ENCODE data around the gene IPO11. TPM values are rescaled to one million over a fixed set of nuclear protein-coding genes. Genes with fewer than 3 reads are reported as not detected.
"Not testable (repeated sequence)": the region's sequence is repeated elsewhere in the genome, so short reads cannot be mapped to it uniquely, and the experiment has no call there.

The IPO11 gene
- total RNA-seq, 1 donor from 2014 or later = 66.9 TPM

GRCh38 chr5:62621280-62621679, 208.7 kb downstream of the IPO11 start:
- no peak overlapping the region for H3K27ac ChIP-seq
- Mint-ChIP-seq H3K27me3 (ENCODE audit: insufficient read depth, low read depth) (peaks cover 3% of the 10 kb centered on the region), H3K4me1 (peaks cover 11% of the 10 kb centered on the region), H3K36me3 (peaks cover 5% of the 10 kb centered on the region), H3K27ac (no peak overlapping the region), H3K9me3 (no peaks in the 10 kb centered on the region), H3K4me3 (no peak overlapping the region)
- peak overlapping the region; percentile 17 for H3K4me2 ChIP-seq
- no peaks in the 10 kb centered on the region for H3K36me3 ChIP-seq
- H3F3A ChIP-seq (ENCODE audit: low read depth) = peaks cover 9% of the 10 kb centered on the region
- no peak overlapping the region for H3K4me3 ChIP-seq
- H4K20me1 ChIP-seq (ENCODE audit: low read depth) = no peaks in the 10 kb centered on the region
- peak; percentile 81 for DNase-seq (ENCODE audit: low spot score)
- no peaks in the 10 kb centered on the region for H3K79me2 ChIP-seq (ENCODE audit: low read depth)
- H3K9ac ChIP-seq = no peak overlapping the region
- no peak for TF ChIP-seq EZH2 (IDR thresholded peaks at IDR 0.05)
- peaks cover 12% of the 10 kb centered on the region for H3K4me1 ChIP-seq
- H3K27me3 ChIP-seq = no peaks in the 10 kb centered on the region
- H2AFZ ChIP-seq (replicated peaks) = no peak overlapping the region
- H3K9me3 ChIP-seq (ENCODE audit: low read depth) = no peaks in the 10 kb centered on the region

- Histone ChIP-seq H3F3A (ENCODE audit: low read depth) (peaks cover 14% of the 10 kb centered on the region), H3K4me1 (peaks cover 21% of the 10 kb centered on the region), H3K27me3 (no peaks in the 10 kb centered on the region), H3K27ac (no peak overlapping the region), H4K20me1 (ENCODE audit: low read depth) (no peaks in the 10 kb centered on the region), H3K4me3 (no peak overlapping the region), H2AFZ (replicated peaks) (no peak overlapping the region), H3K4me2 (no peak overlapping the region), H3K79me2 (ENCODE audit: low read depth) (no peaks in the 10 kb centered on the region), H3K9ac (no peak overlapping the region), H3K9me3 (ENCODE audit: low read depth) (no peaks in the 10 kb centered on the region), H3K36me3 (no peaks in the 10 kb centered on the region)
- Mint-ChIP-seq H3K9me3 (no peaks in the 10 kb centered on the region), H3K27ac (no peak overlapping the region), H3K27me3 (ENCODE audit: insufficient read depth, low read depth) (peaks cover 3% of the 10 kb centered on the region), H3K36me3 (peaks cover 5% of the 10 kb centered on the region), H3K4me3 (no peak overlapping the region), H3K4me1 (peaks cover 18% of the 10 kb centered on the region)
- no peak for DNase-seq (ENCODE audit: low spot score)
- TF ChIP-seq EZH2phosphoT487 (IDR thresholded peaks at IDR 0.05) (no peak), EZH2 (IDR thresholded peaks at IDR 0.05) (no peak), CTCF (IDR thresholded peaks at IDR 0.05) (no peak)
Measured at GRCh38 chr5:62623271-62623670, 210.7 kb downstream of the IPO11 start.

GRCh38 chr5:62624436-62624835, 211.9 kb downstream of the IPO11 start:
- H2AFZ ChIP-seq (replicated peaks); H3K36me3 ChIP-seq; H3K27ac ChIP-seq; H3K27me3 ChIP-seq; H3K27me3 Mint-ChIP-seq (ENCODE audit: insufficient read depth, low read depth); H3K36me3 Mint-ChIP-seq; H4K20me1 ChIP-seq (ENCODE audit: low read depth); H3K4me3 Mint-ChIP-seq; DNase-seq (ENCODE audit: low spot score); H3K9me3 Mint-ChIP-seq; H3K9ac ChIP-seq; H3K4me2 ChIP-seq; H3K9me3 ChIP-seq (ENCODE audit: low read depth); H3K4me3 ChIP-seq; H3K27ac Mint-ChIP-seq; H3K79me2 ChIP-seq (ENCODE audit: low read depth): not testable (repeated sequence)
- Histone ChIP-seq H3K4me1 (peaks cover 21% of the 10 kb centered on the region), H3F3A (ENCODE audit: low read depth) (peaks cover 14% of the 10 kb centered on the region)
- peaks cover 18% of the 10 kb centered on the region for H3K4me1 Mint-ChIP-seq

GRCh38 chr5:62626534-62626933, 214.0 kb downstream of the IPO11 start:
- Histone ChIP-seq H3K79me2 (ENCODE audit: low read depth) (no peaks in the 10 kb centered on the region), H2AFZ (replicated peaks) (no peak overlapping the region), H3K4me1 (peaks cover 14% of the 10 kb centered on the region), H3K9ac (no peak overlapping the region), H3K27me3 (no peaks in the 10 kb centered on the region), H3F3A (ENCODE audit: low read depth) (peaks cover 5% of the 10 kb centered on the region), H3K36me3 (no peaks in the 10 kb centered on the region), H3K4me3 (no peak overlapping the region), H4K20me1 (ENCODE audit: low read depth) (no peaks in the 10 kb centered on the region), H3K4me2 (peak overlapping the region; percentile 3), H3K9me3 (ENCODE audit: low read depth) (no peaks in the 10 kb centered on the region), H3K27ac (peak overlapping the region; percentile 48)
- Mint-ChIP-seq H3K36me3 (peaks cover 5% of the 10 kb centered on the region), H3K4me3 (no peak overlapping the region), H3K4me1 (peaks cover 8% of the 10 kb centered on the region), H3K27ac (peak overlapping the region; percentile 15), H3K27me3 (ENCODE audit: insufficient read depth, low read depth) (peaks cover 4% of the 10 kb centered on the region), H3K9me3 (no peaks in the 10 kb centered on the region)
- DNase-seq (ENCODE audit: low spot score) = no peak
- TF ChIP-seq CTCF (IDR thresholded peaks at IDR 0.05) = no peak
- TF ChIP-seq EZH2phosphoT487 (IDR thresholded peaks at IDR 0.05) = no peak
- TF ChIP-seq EZH2 (IDR thresholded peaks at IDR 0.05) = no peak
